Ramos (cell line): Measurements from ENCODE around the gene SPATA21.
"Not testable (repeated sequence)": the region's sequence is repeated elsewhere in the genome, so short reads cannot be mapped to it uniquely, and the experiment has no call there.

Experiments
- in situ Hi-C: fragments of 300-500 bp; cut with MboI; formaldehyde crosslinking; loops from one replicate; pipeline ENCODE4 v1.14.3; 2022; ENCODE audit warnings: low sequenced_read_pairs; ENCODE audit not compliant: unreplicated experiment

The SPATA21 gene

GRCh38 chr1:16436946-16437474 is at the start of gene SPATA21:
Gene SPATA21, minus strand, starts transcription at chr1:16437424. Its CDS starts 6,053 bp downstream, at chr1:16431371.
- in situ Hi-C loops: no loop called here

GRCh38 chr1:16487011-16487410 is 49.8 kb upstream of the SPATA21 start:
- in situ Hi-C loops: not testable (repeated sequence)

GRCh38 chr1:16486316-16486715 is 49.1 kb upstream of the SPATA21 start:
- in situ Hi-C loops: not testable (repeated sequence)

- in situ Hi-C loops: no loop called here
Measured at GRCh38 chr1:16484931-16485330, 47.7 kb upstream of the SPATA21 start.

GRCh38 chr1:16484501-16484835 is 47.2 kb upstream of the SPATA21 start:
- in situ Hi-C loops: no loop called here

- in situ Hi-C loops: not testable (repeated sequence)
Measured at GRCh38 chr1:16483639-16484500, 46.6 kb upstream of the SPATA21 start.

- in situ Hi-C loops: not testable (repeated sequence)
Measured at GRCh38 chr1:16483146-16483545, 45.9 kb upstream of the SPATA21 start.

- in situ Hi-C loops: no loop called here
Measured at GRCh38 chr1:16478091-16478490, 40.9 kb upstream of the SPATA21 start.

GRCh38 chr1:16475771-16476770 is 38.8 kb upstream of the SPATA21 start:
- in situ Hi-C loops: not testable (repeated sequence)

GRCh38 chr1:16474891-16475290 is 37.7 kb upstream of the SPATA21 start:
- in situ Hi-C loops: not testable (repeated sequence)

GRCh38 chr1:16474166-16474800 is 37.1 kb upstream of the SPATA21 start:
- in situ Hi-C loops: no loop called here

- in situ Hi-C loops: no loop called here
Measured at GRCh38 chr1:16468558-16468957, 31.3 kb upstream of the SPATA21 start.

- in situ Hi-C loops: no loop called here
Measured at GRCh38 chr1:16464917-16465625, 27.8 kb upstream of the SPATA21 start.

GRCh38 chr1:16462773-16463330 is 25.6 kb upstream of the SPATA21 start:
- in situ Hi-C loops: no loop called here

- in situ Hi-C loops: no loop called here
Measured at GRCh38 chr1:16461681-16462080, 24.5 kb upstream of the SPATA21 start.

GRCh38 chr1:16459352-16459925 is 22.2 kb upstream of the SPATA21 start:
- in situ Hi-C loops: no loop called here

GRCh38 chr1:16458831-16459230 is 21.6 kb upstream of the SPATA21 start:
- in situ Hi-C loops: no loop called here

GRCh38 chr1:16456151-16456550 is 18.9 kb upstream of the SPATA21 start:
- in situ Hi-C loops: not testable (repeated sequence)

GRCh38 chr1:16454909-16455308 is 17.7 kb upstream of the SPATA21 start:
- in situ Hi-C loops: not testable (repeated sequence)
